Measurements from ENCODE around the gene GID4. TPM values are rescaled to one million over a fixed set of nuclear protein-coding genes. Genes with fewer than 3 reads are reported as not detected.

The GID4 gene
- total RNA-seq, 6 experiments from 2014 or later = 4.8 to 6.1 (median 5.3) TPM

- H3K9me3 ChIP-seq = no peaks in the 10 kb centered on the region
- intact Hi-C loops (cut with DNase I) = no loop called here
- no peak overlapping the region for H3K4me3 ChIP-seq
- ATAC-seq (no peak), DNase-seq (no peak)
- no peaks in the 10 kb centered on the region for H3K4me1 ChIP-seq
- H3K27me3 ChIP-seq = no peaks in the 10 kb centered on the region
- WGBS (ENCODE audit: insufficient coverage, low coverage, low lambda C conversion rate, missing lambda C conversion rate) = no CpG with 5 or more reads among the region's 4 CpGs
- no peak overlapping the region for H3K27ac ChIP-seq
- TF ChIP-seq, protein P1, sequence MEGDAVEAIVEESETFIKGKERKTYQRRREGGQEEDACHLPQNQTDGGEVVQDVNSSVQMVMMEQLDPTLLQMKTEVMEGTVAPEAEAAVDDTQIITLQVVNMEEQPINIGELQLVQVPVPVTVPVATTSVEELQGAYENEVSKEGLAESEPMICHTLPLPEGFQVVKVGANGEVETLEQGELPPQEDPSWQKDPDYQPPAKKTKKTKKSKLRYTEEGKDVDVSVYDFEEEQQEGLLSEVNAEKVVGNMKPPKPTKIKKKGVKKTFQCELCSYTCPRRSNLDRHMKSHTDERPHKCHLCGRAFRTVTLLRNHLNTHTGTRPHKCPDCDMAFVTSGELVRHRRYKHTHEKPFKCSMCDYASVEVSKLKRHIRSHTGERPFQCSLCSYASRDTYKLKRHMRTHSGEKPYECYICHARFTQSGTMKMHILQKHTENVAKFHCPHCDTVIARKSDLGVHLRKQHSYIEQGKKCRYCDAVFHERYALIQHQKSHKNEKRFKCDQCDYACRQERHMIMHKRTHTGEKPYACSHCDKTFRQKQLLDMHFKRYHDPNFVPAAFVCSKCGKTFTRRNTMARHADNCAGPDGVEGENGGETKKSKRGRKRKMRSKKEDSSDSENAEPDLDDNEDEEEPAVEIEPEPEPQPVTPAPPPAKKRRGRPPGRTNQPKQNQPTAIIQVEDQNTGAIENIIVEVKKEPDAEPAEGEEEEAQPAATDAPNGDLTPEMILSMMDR (IDR thresholded peaks at IDR 0.05) = no peak
- TF ChIP-seq POLR2A (IDR thresholded peaks at IDR 0.05) = no peak
- H3K36me3 ChIP-seq = peaks cover 0 to 28% (median 7%) of the 10 kb centered on the region in 4 donors
These were observed 27.7 kb downstream of the GID4 start for GRCh38 chr17:18066866-18067265.

GRCh38 chr17:18069101-18069500 is 29.9 kb downstream of the GID4 start:
- no peak for TF ChIP-seq POLR2A (IDR thresholded peaks at IDR 0.05)
- TF ChIP-seq, protein P1 (IDR thresholded peaks at IDR 0.05) = no peak
- Histone ChIP-seq H3K27ac (no peak overlapping the region), H3K27me3 (no peaks in the 10 kb centered on the region), H3K36me3 (peaks cover 0 to 9% (median 2%) of the 10 kb centered on the region in 4 donors), H3K9me3 (no peaks in the 10 kb centered on the region), H3K4me3 (no peak overlapping the region), H3K4me1 (no peaks in the 10 kb centered on the region)
- no peak for DNase-seq
- ATAC-seq = no peak
- no CpG with 5 or more reads among the region's 2 CpGs for WGBS (ENCODE audit: insufficient coverage, low coverage, low lambda C conversion rate, missing lambda C conversion rate)
- intact Hi-C loops (cut with DNase I) = no loop called here

GRCh38 chr17:18070861-18071340 is 31.7 kb downstream of the GID4 start:
- H3K36me3 ChIP-seq = peaks cover 0 to 3% (median 0%) of the 10 kb centered on the region in 4 donors
- ATAC-seq (no peak), DNase-seq (no peak)
- no peaks in the 10 kb centered on the region for H3K9me3 ChIP-seq
- WGBS (ENCODE audit: insufficient coverage, low coverage, low lambda C conversion rate, missing lambda C conversion rate) = 21% methylated on average over 8 of the region's 8 CpGs
- peaks cover 0 to 2% (median 0%) of the 10 kb centered on the region in 4 donors for H3K4me1 ChIP-seq
- TF ChIP-seq, protein P1 (IDR thresholded peaks at IDR 0.05) = no peak
- TF ChIP-seq POLR2A (IDR thresholded peaks at IDR 0.05) = no peak
- intact Hi-C loops (cut with DNase I) = no loop called here
- H3K27me3 ChIP-seq = no peaks in the 10 kb centered on the region
- no peak overlapping the region for H3K27ac ChIP-seq
- H3K4me3 ChIP-seq = no peak overlapping the region

DNA sequence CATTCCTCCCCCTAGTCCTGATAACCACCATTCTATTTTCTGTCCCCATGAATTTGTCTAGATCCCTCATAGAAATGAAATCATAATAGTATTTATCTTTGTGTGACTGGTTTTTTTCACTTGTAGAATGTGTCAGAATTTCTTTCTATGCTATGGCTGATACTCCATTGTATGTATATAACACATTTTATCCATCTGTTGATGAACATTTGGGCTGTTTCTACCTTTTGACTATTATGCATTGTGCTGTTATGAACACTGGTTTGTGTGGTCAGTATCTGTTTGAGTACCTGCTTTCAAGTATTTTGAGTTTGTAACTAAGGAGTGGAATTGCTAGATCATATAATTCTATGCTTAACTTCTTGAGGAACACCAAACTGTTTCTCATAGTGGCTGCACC is 32.5 kb downstream of the GID4 start:
- ATAC-seq = no peak

More for the DNA sequence above, 32.5 kb downstream of the GID4 start:
- TF ChIP-seq, protein P1 (IDR thresholded peaks at IDR 0.05) = no peak
- no peak for TF ChIP-seq POLR2A (IDR thresholded peaks at IDR 0.05)
- intact Hi-C loops (cut with DNase I) = no loop called here
- Histone ChIP-seq H3K27ac (no peak overlapping the region), H3K4me3 (no peak overlapping the region), H3K4me1 (peaks cover 0 to 2% (median 0%) of the 10 kb centered on the region in 4 donors), H3K27me3 (no peaks in the 10 kb centered on the region), H3K36me3 (no peaks in the 10 kb centered on the region), H3K9me3 (no peaks in the 10 kb centered on the region)
- no peak for DNase-seq

Measured in right lobe of liver (tissue), 6 donors.